Measurements from ENCODE around the gene AOAH.

AOAH gene

GRCh38 chr7:36712015-36712414 lies 12.3 kb downstream of the AOAH start:
- no peak for ATAC-seq
- TF ChIP-seq SNAI2 (CRISPR knock-in tag; IDR thresholded peaks at IDR 0.05) (no peak), BACH2 (CRISPR knock-in tag; IDR thresholded peaks at IDR 0.05; ENCODE audit: borderline replicate concordance) (no peak), GLIS3 (CRISPR knock-in tag; IDR thresholded peaks at IDR 0.05) (no peak), POU6F1 (CRISPR knock-in tag; IDR thresholded peaks at IDR 0.05; ENCODE audit: borderline replicate concordance, low read depth) (no peak), CSRNP3 (CRISPR knock-in tag; IDR thresholded peaks at IDR 0.05) (no peak), ZFP30 (CRISPR knock-in tag; IDR thresholded peaks at IDR 0.05) (no peak), ZNF70 (CRISPR knock-in tag; IDR thresholded peaks at IDR 0.05) (no peak), ZFP3 (CRISPR knock-in tag; IDR thresholded peaks at IDR 0.05) (no peak), CREB5 (CRISPR knock-in tag; IDR thresholded peaks at IDR 0.05; ENCODE audit: low read depth) (no peak), PPARA (CRISPR knock-in tag; IDR thresholded peaks at IDR 0.05; ENCODE audit: borderline replicate concordance) (no peak), RARB (CRISPR knock-in tag; IDR thresholded peaks at IDR 0.05) (no peak), TSHZ2 (CRISPR knock-in tag; IDR thresholded peaks at IDR 0.05) (no peak), ZNF8 (CRISPR knock-in tag; IDR thresholded peaks at IDR 0.05) (no peak), CSDC2 (CRISPR knock-in tag; IDR thresholded peaks at IDR 0.05) (no peak), TOX (CRISPR knock-in tag; IDR thresholded peaks at IDR 0.05; ENCODE audit: borderline replicate concordance) (no peak), ZNF565 (CRISPR knock-in tag; conservative IDR thresholded peaks at IDR 0.05; ENCODE audit: low read depth) (no peak), ARNTL (CRISPR knock-in tag; IDR thresholded peaks at IDR 0.05; ENCODE audit: borderline replicate concordance, low read depth) (no peak), ISL1 (CRISPR knock-in tag; IDR thresholded peaks at IDR 0.05) (no peak)

- TF ChIP-seq GLIS3 (CRISPR knock-in tag; IDR thresholded peaks at IDR 0.05) (no peak), ESRRG (CRISPR knock-in tag; IDR thresholded peaks at IDR 0.05) (no peak), OSR1 (CRISPR knock-in tag; IDR thresholded peaks at IDR 0.05) (no peak), TCF4 (CRISPR knock-in tag; IDR thresholded peaks at IDR 0.05; ENCODE audit: borderline replicate concordance) (no peak), TSHZ2 (CRISPR knock-in tag; IDR thresholded peaks at IDR 0.05) (no peak), ZFP30 (CRISPR knock-in tag; IDR thresholded peaks at IDR 0.05) (no peak), ZNF8 (CRISPR knock-in tag; IDR thresholded peaks at IDR 0.05) (no peak), ZC3H10 (CRISPR knock-in tag; IDR thresholded peaks at IDR 0.05) (no peak), PATZ1 (CRISPR knock-in tag; IDR thresholded peaks at IDR 0.05; ENCODE audit: borderline replicate concordance) (no peak), POU6F1 (CRISPR knock-in tag; IDR thresholded peaks at IDR 0.05; ENCODE audit: borderline replicate concordance, low read depth) (no peak), CSRNP3 (CRISPR knock-in tag; IDR thresholded peaks at IDR 0.05) (no peak)
- no peak for ATAC-seq
These were observed 13.0 kb downstream of the AOAH start for GRCh38 chr7:36711256-36711655.

Data from SK-N-SH treated with all-trans-retinoic acid at 6 μM for 48 hours (cell line).